H9 (cell line): ENCODE results near the gene RAP1GAP2. TPM values are rescaled to one million over a fixed set of nuclear protein-coding genes. Genes with fewer than 3 reads are reported as not detected.

Experiments used
- DNase-seq: peaks from one replicate; pipeline ENCODE4 v3.0.0-alpha.2; 2017
- H2AFZ ChIP-seq: one replicate; pipeline ENCODE4 v1.6.1; 2013; ENCODE audit warnings: mild to moderate bottlenecking, low read length, control low read depth, moderate library complexity
- H2AK5ac ChIP-seq: 2 replicates; pipeline ENCODE4 v1.6.1; 2013; ENCODE audit warnings: low read length, control low read depth, mixed read lengths; ENCODE audit not compliant: insufficient read length
- H2BK120ac ChIP-seq: one replicate; pipeline ENCODE4 v1.6.1; 2013; ENCODE audit warnings: low read depth, mild to moderate bottlenecking, low read length, control low read depth, inconsistent platforms; ENCODE audit not compliant: poor library complexity, severe bottlenecking
- H2BK12ac ChIP-seq: 2 replicates; pipeline ENCODE4 v1.6.1; 2013; ENCODE audit warnings: low read length, control low read depth, mixed read lengths, low read depth; ENCODE audit not compliant: insufficient read length
- H2BK15ac ChIP-seq: 2 replicates; pipeline ENCODE4 v1.6.1; 2013; ENCODE audit warnings: low read depth, low read length, control low read depth
- H2BK20ac ChIP-seq: one replicate; pipeline ENCODE4 v1.6.1; 2013; ENCODE audit warnings: low read depth, mild to moderate bottlenecking, low read length, control low read depth, inconsistent platforms; ENCODE audit not compliant: poor library complexity, severe bottlenecking
- H2BK5ac ChIP-seq: 2 replicates; pipeline ENCODE4 v1.6.1; 2013; ENCODE audit warnings: low read length, control low read depth, mixed read lengths; ENCODE audit not compliant: insufficient read length
- H3K14ac ChIP-seq: 2 replicates; pipeline ENCODE4 v1.6.1; 2013; ENCODE audit warnings: low read length, control low read depth; ENCODE audit not compliant: insufficient read depth
- H3K18ac ChIP-seq: 2 replicates; pipeline ENCODE4 v1.6.1; 2013; ENCODE audit warnings: low read depth, mild to moderate bottlenecking, mixed read lengths, low read length, control low read depth; ENCODE audit not compliant: insufficient read length
- H3K23ac ChIP-seq: 2 replicates; pipeline ENCODE4 v1.6.1; 2013; ENCODE audit warnings: low read length, control low read depth, mixed read lengths, low read depth; ENCODE audit not compliant: insufficient read length
- H3K23me2 ChIP-seq: 2 replicates; pipeline ENCODE4 v1.6.1; 2013; ENCODE audit warnings: low read depth, mild to moderate bottlenecking, mixed read lengths, low read length, control low read depth; ENCODE audit not compliant: insufficient read length, poor library complexity, severe bottlenecking
- H3K27ac ChIP-seq: 2 replicates; pipeline ENCODE4 v1.5.1; 2013; ENCODE audit warnings: low read length, control low read depth, mixed read lengths, low read depth; ENCODE audit not compliant: insufficient read length
- H3K27me3 ChIP-seq: 2 replicates; pipeline ENCODE4 v1.6.1; 2013; ENCODE audit warnings: low read length, control low read depth, inconsistent platforms; ENCODE audit not compliant: insufficient read depth
- H3K4ac ChIP-seq: 2 replicates; pipeline ENCODE4 v1.6.1; 2013; ENCODE audit warnings: low read depth, mild to moderate bottlenecking, control low read depth, inconsistent platforms, low read length, moderate library complexity
- H3K4me1 ChIP-seq: 2 replicates; pipeline ENCODE4 v1.6.1; 2013; ENCODE audit warnings: low read length, control low read depth, inconsistent platforms; ENCODE audit not compliant: insufficient read depth
- H3K4me2 ChIP-seq: 2 replicates; pipeline ENCODE4 v1.6.1; 2013; ENCODE audit warnings: low read length, control low read depth, mixed read lengths; ENCODE audit not compliant: insufficient read length, insufficient read depth
- H3K56ac ChIP-seq: 2 replicates; pipeline ENCODE4 v1.6.1; 2013; ENCODE audit warnings: low read depth, mild to moderate bottlenecking, mixed read lengths, low read length, control low read depth; ENCODE audit not compliant: insufficient read length
- H3K79me1 ChIP-seq: 2 replicates; pipeline ENCODE4 v1.6.1; 2013; ENCODE audit warnings: low read depth, mild to moderate bottlenecking, moderate library complexity, low read length, control low read depth, inconsistent platforms; ENCODE audit not compliant: insufficient read depth, poor library complexity, severe bottlenecking
- H3K79me2 ChIP-seq: 2 replicates; pipeline ENCODE4 v1.6.1; 2013; ENCODE audit warnings: low read length, control low read depth, inconsistent platforms; ENCODE audit not compliant: insufficient read depth
- H3K9ac ChIP-seq: 2 replicates; pipeline ENCODE4 v1.6.1; 2013; ENCODE audit warnings: low read length, control low read depth, mixed read lengths; ENCODE audit not compliant: insufficient read length; ENCODE audit errors: extremely low read depth
- H3K9me3 ChIP-seq: one replicate; pipeline ENCODE4 v1.6.1; 2013; ENCODE audit warnings: low read depth, low read length, inconsistent platforms; ENCODE audit not compliant: control insufficient read depth
- H3T11ph ChIP-seq: one replicate; pipeline ENCODE4 v1.6.1; 2013; ENCODE audit warnings: mild to moderate bottlenecking, low read length, control low read depth, inconsistent platforms
- H4K20me1 ChIP-seq: one replicate; pipeline ENCODE4 v1.6.1; 2013; ENCODE audit not compliant: control insufficient read depth, insufficient read length, insufficient read depth
- H4K5ac ChIP-seq: 2 replicates; pipeline ENCODE4 v1.6.1; 2013; ENCODE audit warnings: low read depth, mild to moderate bottlenecking, mixed read lengths, low read length, control low read depth; ENCODE audit not compliant: insufficient read length
- H4K8ac ChIP-seq: replicated peaks from 2 replicates; pipeline ENCODE4 v1.6.1; 2013; ENCODE audit warnings: low read length, control low read depth, mixed read lengths, low read depth; ENCODE audit not compliant: insufficient read length
- H4K91ac ChIP-seq: 2 replicates; pipeline ENCODE4 v1.6.1; 2013; ENCODE audit warnings: low read depth, mild to moderate bottlenecking, moderate library complexity, mixed read lengths, low read length, control low read depth; ENCODE audit not compliant: insufficient read length
- H3K27ac Mint-ChIP-seq, 3 experiments: 2 replicates in 2 of 3; 3 replicates in 1 of 3; pipeline ENCODE4 v1.8.0; 2020 to 2021; ENCODE audit warnings: mixed read lengths in 3 of 3, mild to moderate bottlenecking in 1 of 3, moderate library complexity in 1 of 3
- H3K27me3 Mint-ChIP-seq: 2 replicates; pipeline ENCODE4 v1.8.0; 2021; ENCODE audit warnings: low read depth, mild to moderate bottlenecking, moderate library complexity, mixed read lengths
- H3K36me3 Mint-ChIP-seq, 3 experiments: 2 replicates in 2 of 3; 3 replicates in 1 of 3; pipeline ENCODE4 v1.8.0; 2020 to 2021; ENCODE audit warnings: low read depth in 3 of 3, mixed read lengths in 3 of 3; ENCODE audit not compliant: insufficient read depth in 1 of 3
- H3K4me1 Mint-ChIP-seq, 2 experiments: 2 replicates each; pipeline ENCODE4 v1.8.0; 2020; ENCODE audit warnings: mixed read lengths in 2 of 2
- H3K4me3 Mint-ChIP-seq, 2 experiments: 2 replicates in 1 of 2; 3 replicates in 1 of 2; pipeline ENCODE4 v1.8.0; 2020 to 2021; ENCODE audit warnings: mild to moderate bottlenecking in 2 of 2, mixed read lengths in 2 of 2, moderate library complexity in 1 of 2
- H3K9me3 Mint-ChIP-seq, 2 experiments: 2 replicates in 1 of 2; 3 replicates in 1 of 2; pipeline ENCODE4 v1.8.0; 2020; ENCODE audit warnings: mild to moderate bottlenecking in 2 of 2, mixed read lengths in 2 of 2, moderate library complexity in 1 of 2
- CTCF ChIP-seq: fragments of 200-600 bp; sonication (generic); conservative IDR thresholded peaks from 3 replicates; pipeline ENCODE4 v1.8.0; 2021; ENCODE audit warnings: antibody characterized with exemption, mild to moderate bottlenecking
- WGBS: extraction: QIAGEN DNeasy Blood & Tissue Kit; methylation state at CpG from one replicate; pipeline ENCODE4 v1.1.7; 2013; ENCODE audit warnings: missing lambda C conversion rate, low lambda C conversion rate, mixed read lengths; ENCODE audit not compliant: insufficient read length; ENCODE audit errors: extremely low coverage; 5-methylcytosine and 5-hydroxymethylcytosine counted together
- total RNA-seq: library from RNA; stranded (reverse); gene quantifications from 2 replicates; pipeline ENCODE4 v1.2.1, GENCODE V29; 2021

Gene RAP1GAP2
- total RNA-seq, 1 experiment from 2014 or later = 33.8 TPM

GRCh38 chr17:2775206-2775605, 21.0 kb upstream of the RAP1GAP2 start:
- TF ChIP-seq CTCF = no peak
- no peak overlapping the region for H3K14ac ChIP-seq
- H3K4ac ChIP-seq = no peak overlapping the region
- H3K23me2 ChIP-seq = peaks cover 8% of the 10 kb centered on the region
- no peak for DNase-seq
- H3K9me3 ChIP-seq = no peaks in the 10 kb centered on the region
- H3K79me2 ChIP-seq = no peaks in the 10 kb centered on the region
- Mint-ChIP-seq H3K27me3 (peaks cover 36% of the 10 kb centered on the region), H3K4me1 (peaks cover 6 to 16% of the 10 kb centered on the region in 2 experiments; a peak in 2 of 4 replicates), H3K36me3 (no peaks in the 10 kb centered on the region; a peak in 1 of 7 replicates), H3K9me3 (no peaks in the 10 kb centered on the region; a peak in 1 of 5 replicates), H3K27ac (no peak overlapping the region), H3K4me3 (peak overlapping the region; percentile 80 to 83)
- no peak overlapping the region for H3T11ph ChIP-seq
- no peak overlapping the region for H3K9ac ChIP-seq
- WGBS = no CpG with 5 or more reads among the region's 6 CpGs
- no peaks in the 10 kb centered on the region; the same call in 1 of the 2 replicates for H3K27me3 ChIP-seq
- no peak overlapping the region for H3K23ac ChIP-seq
- H2BK12ac ChIP-seq = no peak overlapping the region
- no peaks in the 10 kb centered on the region; the same call in 1 of the 2 replicates for H3K4me1 ChIP-seq
- no peak overlapping the region for H3K18ac ChIP-seq
- H2BK5ac ChIP-seq = no peak overlapping the region
- no peak overlapping the region for H3K4me2 ChIP-seq
- H4K5ac ChIP-seq = no peak overlapping the region
- H2AK5ac ChIP-seq = no peak overlapping the region
- H2BK120ac ChIP-seq = no peak overlapping the region
- H2AFZ ChIP-seq = no peak overlapping the region
- no peak overlapping the region for H2BK20ac ChIP-seq
- H2BK15ac ChIP-seq = no peak overlapping the region
- no peak overlapping the region for H3K56ac ChIP-seq
- H4K8ac ChIP-seq = no peak overlapping the region
- H3K27ac ChIP-seq = no peak overlapping the region
- H4K91ac ChIP-seq = no peak overlapping the region
- H4K20me1 ChIP-seq = no peaks in the 10 kb centered on the region
- no peaks in the 10 kb centered on the region for H3K79me1 ChIP-seq
